Measurements from ENCODE around the gene CLASP1.

Gene CLASP1

GRCh38 chr2:121583555-121583954 lies 65.7 kb downstream of the CLASP1 start:
- no peak for TF ChIP-seq CTCF (IDR thresholded peaks at IDR 0.05; ENCODE audit: extremely low read depth, insufficient read depth, missing control alignments)
- in situ Hi-C loops (cut with MboI; ENCODE audit: low pct_unique_long_range_greater_than_20kb, low sequenced_read_pairs, unreplicated experiment): no loop called here
- DNase-seq (ENCODE audit: low spot score): peak; percentile 15

GRCh38 chr2:121582272-121582671 lies 67.0 kb downstream of the CLASP1 start:
- in situ Hi-C loops (cut with MboI; ENCODE audit: low pct_unique_long_range_greater_than_20kb, low sequenced_read_pairs, unreplicated experiment): no loop called here
- no peak for TF ChIP-seq CTCF (IDR thresholded peaks at IDR 0.05; ENCODE audit: extremely low read depth, insufficient read depth, missing control alignments)
- DNase-seq (ENCODE audit: low spot score): no peak

GRCh38 chr2:121579309-121579708 lies 70.0 kb downstream of the CLASP1 start:
- TF ChIP-seq CTCF (IDR thresholded peaks at IDR 0.05; ENCODE audit: extremely low read depth, insufficient read depth, missing control alignments): no peak
- in situ Hi-C loops (cut with MboI; ENCODE audit: low pct_unique_long_range_greater_than_20kb, low sequenced_read_pairs, unreplicated experiment): no loop called here
- DNase-seq (ENCODE audit: low spot score): no peak

- TF ChIP-seq CTCF (IDR thresholded peaks at IDR 0.05; ENCODE audit: extremely low read depth, insufficient read depth, missing control alignments): no peak
- no peak for DNase-seq (ENCODE audit: low spot score)
- in situ Hi-C loops (cut with MboI; ENCODE audit: low pct_unique_long_range_greater_than_20kb, low sequenced_read_pairs, unreplicated experiment): no loop called here
Observed at GRCh38 chr2:121577381-121577780, 71.9 kb downstream of the CLASP1 start.

- in situ Hi-C loops (cut with MboI; ENCODE audit: low pct_unique_long_range_greater_than_20kb, low sequenced_read_pairs, unreplicated experiment): no loop called here
- TF ChIP-seq CTCF (IDR thresholded peaks at IDR 0.05; ENCODE audit: extremely low read depth, insufficient read depth, missing control alignments): no peak
- no peak for DNase-seq (ENCODE audit: low spot score)
Observed at GRCh38 chr2:121576263-121576662, 73.0 kb downstream of the CLASP1 start.

- TF ChIP-seq CTCF (IDR thresholded peaks at IDR 0.05; ENCODE audit: extremely low read depth, insufficient read depth, missing control alignments): no peak
- DNase-seq (ENCODE audit: low spot score): no peak
- in situ Hi-C loops (cut with MboI; ENCODE audit: low pct_unique_long_range_greater_than_20kb, low sequenced_read_pairs, unreplicated experiment): no loop called here
Observed at GRCh38 chr2:121575800-121576199, 73.5 kb downstream of the CLASP1 start.

GRCh38 chr2:121570667-121571055 lies 78.6 kb downstream of the CLASP1 start:
- no peak for TF ChIP-seq CTCF (IDR thresholded peaks at IDR 0.05; ENCODE audit: extremely low read depth, insufficient read depth, missing control alignments)
- in situ Hi-C loops (cut with MboI; ENCODE audit: low pct_unique_long_range_greater_than_20kb, low sequenced_read_pairs, unreplicated experiment): no loop called here

More at GRCh38 chr2:121570667-121571055, 78.6 kb downstream of the CLASP1 start:
- no peak for DNase-seq (ENCODE audit: low spot score)
